ENCODE results near the gene DPH6.

GRCh38 chr15:35437157-35437556 lies 108.8 kb downstream of the DPH6 start:
- TF ChIP-seq EZH2 (IDR thresholded peaks at IDR 0.05; ENCODE audit: insufficient read depth, poor library complexity, severe bottlenecking) (no peak), EZH2phosphoT487 (IDR thresholded peaks at IDR 0.05; ENCODE audit: insufficient read depth, low read depth) (no peak)
